Measurements from ENCODE around the gene AHNAK2. TPM values are rescaled to one million over a fixed set of nuclear protein-coding genes. Genes with fewer than 3 reads are reported as not detected.

Gene AHNAK2
- total and polyA plus RNA-seq, 2 experiments from 2014 or later = 1.8 to 4.6 TPM

DNA sequence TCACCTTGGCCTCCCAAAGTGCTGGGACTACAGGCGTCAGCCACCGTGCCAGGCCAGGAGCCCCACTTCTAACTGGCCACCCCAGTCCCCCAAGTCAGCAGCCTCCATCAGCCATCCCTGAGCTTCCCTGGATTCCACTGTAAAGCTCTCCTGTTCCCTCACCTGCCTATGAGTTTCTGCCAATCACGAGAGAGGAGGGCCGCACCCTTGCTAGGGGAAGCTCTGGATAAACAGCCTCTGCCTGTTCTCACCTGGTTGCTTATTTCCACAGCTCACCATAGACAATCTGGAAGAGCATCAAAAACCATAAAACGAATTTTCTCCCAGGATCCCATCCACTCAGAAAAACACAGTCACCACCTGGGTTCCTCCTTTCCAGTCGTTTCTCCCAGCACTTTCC, 37.7 kb upstream of the AHNAK2 start:
- peaks cover 16% of the 10 kb centered on the region for H3K4me1 ChIP-seq (ENCODE audit: insufficient read depth)
- H4K20me1 ChIP-seq (ENCODE audit: insufficient read depth, poor library complexity, severe bottlenecking) = peaks cover 15% of the 10 kb centered on the region
- no peak overlapping the region for H3K4me2 ChIP-seq
- H3K4me3 ChIP-seq = no peak overlapping the region
- H3K27me3 ChIP-seq = no peaks in the 10 kb centered on the region
- H2AFZ ChIP-seq = no peak overlapping the region
- no peaks in the 10 kb centered on the region for H3K36me3 ChIP-seq (replicated peaks; ENCODE audit: insufficient read depth, low read depth)
- H3K79me2 ChIP-seq = peaks cover 94% of the 10 kb centered on the region
- H3K9me2 ChIP-seq (replicated peaks; ENCODE audit: insufficient read depth) = no peaks in the 10 kb centered on the region
- H3K9me3 ChIP-seq (ENCODE audit: low read depth) = no peaks in the 10 kb centered on the region
- no peak overlapping the region for H3K27ac ChIP-seq
- no peak for TF ChIP-seq EZH2 (IDR thresholded peaks at IDR 0.05; ENCODE audit: borderline replicate concordance)
- TF ChIP-seq EZH2phosphoT487 (IDR thresholded peaks at IDR 0.05; ENCODE audit: low read depth, severe bottlenecking, unreplicated experiment) = no peak
- TF ChIP-seq, protein P1, sequence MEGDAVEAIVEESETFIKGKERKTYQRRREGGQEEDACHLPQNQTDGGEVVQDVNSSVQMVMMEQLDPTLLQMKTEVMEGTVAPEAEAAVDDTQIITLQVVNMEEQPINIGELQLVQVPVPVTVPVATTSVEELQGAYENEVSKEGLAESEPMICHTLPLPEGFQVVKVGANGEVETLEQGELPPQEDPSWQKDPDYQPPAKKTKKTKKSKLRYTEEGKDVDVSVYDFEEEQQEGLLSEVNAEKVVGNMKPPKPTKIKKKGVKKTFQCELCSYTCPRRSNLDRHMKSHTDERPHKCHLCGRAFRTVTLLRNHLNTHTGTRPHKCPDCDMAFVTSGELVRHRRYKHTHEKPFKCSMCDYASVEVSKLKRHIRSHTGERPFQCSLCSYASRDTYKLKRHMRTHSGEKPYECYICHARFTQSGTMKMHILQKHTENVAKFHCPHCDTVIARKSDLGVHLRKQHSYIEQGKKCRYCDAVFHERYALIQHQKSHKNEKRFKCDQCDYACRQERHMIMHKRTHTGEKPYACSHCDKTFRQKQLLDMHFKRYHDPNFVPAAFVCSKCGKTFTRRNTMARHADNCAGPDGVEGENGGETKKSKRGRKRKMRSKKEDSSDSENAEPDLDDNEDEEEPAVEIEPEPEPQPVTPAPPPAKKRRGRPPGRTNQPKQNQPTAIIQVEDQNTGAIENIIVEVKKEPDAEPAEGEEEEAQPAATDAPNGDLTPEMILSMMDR (IDR thresholded peaks at IDR 0.05; ENCODE audit: poor library complexity) = no peak
- DNase-seq (ENCODE audit: low spot score) = no peak
- 78% methylated on average over 6 of the region's 6 CpGs for WGBS (ENCODE audit: low lambda C conversion rate, missing lambda C conversion rate)

- H3K4me2 ChIP-seq = no peak overlapping the region
- no peak overlapping the region for H2AFZ ChIP-seq
- no peaks in the 10 kb centered on the region for H3K36me3 ChIP-seq (replicated peaks; ENCODE audit: insufficient read depth, low read depth)
- 80% methylated on average over 9 of the region's 9 CpGs for WGBS (ENCODE audit: low lambda C conversion rate, missing lambda C conversion rate)
- no peak overlapping the region for H3K4me3 ChIP-seq
- TF ChIP-seq EZH2phosphoT487 (IDR thresholded peaks at IDR 0.05; ENCODE audit: low read depth, severe bottlenecking, unreplicated experiment) (no peak), EZH2 (IDR thresholded peaks at IDR 0.05; ENCODE audit: borderline replicate concordance) (no peak)
- TF ChIP-seq, protein P1 (IDR thresholded peaks at IDR 0.05; ENCODE audit: poor library complexity) = no peak
- H3K27ac ChIP-seq = no peak overlapping the region
- H3K27me3 ChIP-seq = no peaks in the 10 kb centered on the region
- H3K79me2 ChIP-seq = peaks cover 100% of the 10 kb centered on the region
- H4K20me1 ChIP-seq (ENCODE audit: insufficient read depth, poor library complexity, severe bottlenecking) = peaks cover 15% of the 10 kb centered on the region
- peaks cover 16% of the 10 kb centered on the region for H3K4me1 ChIP-seq (ENCODE audit: insufficient read depth)
- H3K9me3 ChIP-seq (ENCODE audit: low read depth) = no peaks in the 10 kb centered on the region
- H3K9me2 ChIP-seq (replicated peaks; ENCODE audit: insufficient read depth) = no peaks in the 10 kb centered on the region
- DNase-seq (ENCODE audit: low spot score) = no peak
Observed at GRCh38 chr14:105015242-105015641, 37.1 kb upstream of the AHNAK2 start.

DNA sequence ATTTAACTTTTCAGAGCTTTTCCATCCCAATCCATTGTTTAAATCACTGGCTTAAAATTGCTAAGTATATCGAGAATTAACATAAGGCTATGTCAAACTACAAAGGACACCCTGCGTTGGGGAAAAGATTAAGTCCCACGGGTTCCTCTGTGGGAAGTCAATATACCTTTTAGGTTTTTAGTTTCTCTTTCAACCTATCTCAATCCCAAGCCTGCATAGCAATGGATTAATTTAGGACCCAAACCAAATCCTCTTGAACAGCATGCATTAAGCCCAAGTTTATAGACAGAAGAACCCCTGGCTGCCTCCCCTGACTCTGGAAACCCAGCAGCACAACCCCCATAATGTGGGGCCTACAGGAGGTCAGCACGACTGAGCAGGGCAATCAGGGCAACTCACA, 36.5 kb upstream of the AHNAK2 start:
- H3K9me2 ChIP-seq (replicated peaks; ENCODE audit: insufficient read depth) = no peaks in the 10 kb centered on the region
- no peak for DNase-seq (ENCODE audit: low spot score)
- no peak overlapping the region for H3K4me3 ChIP-seq
- H3K4me1 ChIP-seq (ENCODE audit: insufficient read depth) = peaks cover 16% of the 10 kb centered on the region
- no peak overlapping the region for H3K27ac ChIP-seq
- 74% methylated on average over 4 of the region's 4 CpGs for WGBS (ENCODE audit: low lambda C conversion rate, missing lambda C conversion rate)
- TF ChIP-seq EZH2phosphoT487 (IDR thresholded peaks at IDR 0.05; ENCODE audit: low read depth, severe bottlenecking, unreplicated experiment) (no peak), EZH2 (IDR thresholded peaks at IDR 0.05; ENCODE audit: borderline replicate concordance) (no peak)
- TF ChIP-seq, protein P1 (IDR thresholded peaks at IDR 0.05; ENCODE audit: poor library complexity) = no peak
- H3K4me2 ChIP-seq = no peak overlapping the region
- peaks cover 100% of the 10 kb centered on the region for H3K79me2 ChIP-seq
- no peaks in the 10 kb centered on the region for H3K27me3 ChIP-seq
- no peaks in the 10 kb centered on the region for H3K9me3 ChIP-seq (ENCODE audit: low read depth)
- H3K36me3 ChIP-seq (replicated peaks; ENCODE audit: insufficient read depth, low read depth) = no peaks in the 10 kb centered on the region
- no peak overlapping the region for H2AFZ ChIP-seq
- peaks cover 15% of the 10 kb centered on the region for H4K20me1 ChIP-seq (ENCODE audit: insufficient read depth, poor library complexity, severe bottlenecking)

DNA sequence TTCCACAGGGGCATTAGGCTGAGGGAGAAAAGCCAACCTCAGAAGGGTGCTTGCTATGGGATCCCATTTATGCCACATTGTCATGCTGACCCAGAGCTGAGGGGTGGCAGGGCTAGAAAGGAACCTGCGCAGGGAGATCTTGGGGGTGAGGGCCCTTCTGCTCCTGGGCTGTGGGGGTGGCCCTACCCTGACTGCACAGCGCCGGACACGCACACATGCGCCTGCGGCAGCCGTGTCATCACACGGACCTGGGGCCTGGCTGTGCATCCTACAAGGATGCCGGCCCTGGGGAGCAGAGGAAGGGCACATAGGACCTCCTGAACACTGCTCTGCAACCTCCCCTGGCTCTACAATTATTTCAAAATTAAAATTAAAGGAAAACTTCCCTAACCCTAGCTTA, 35.9 kb upstream of the AHNAK2 start:
- Histone ChIP-seq H3K4me3 (no peak overlapping the region), H3K79me2 (peaks cover 100% of the 10 kb centered on the region), H3K9me2 (replicated peaks; ENCODE audit: insufficient read depth) (no peaks in the 10 kb centered on the region), H3K27ac (no peak overlapping the region), H2AFZ (no peak overlapping the region), H3K4me2 (no peak overlapping the region), H4K20me1 (ENCODE audit: insufficient read depth, poor library complexity, severe bottlenecking) (peaks cover 10% of the 10 kb centered on the region), H3K36me3 (replicated peaks; ENCODE audit: insufficient read depth, low read depth) (no peaks in the 10 kb centered on the region), H3K27me3 (no peaks in the 10 kb centered on the region), H3K9me3 (ENCODE audit: low read depth) (no peaks in the 10 kb centered on the region), H3K4me1 (ENCODE audit: insufficient read depth) (peaks cover 12% of the 10 kb centered on the region)
- DNase-seq (ENCODE audit: low spot score) = no peak
- 90% methylated on average over 9 of the region's 9 CpGs for WGBS (ENCODE audit: low lambda C conversion rate, missing lambda C conversion rate)
- TF ChIP-seq, protein P1 (IDR thresholded peaks at IDR 0.05; ENCODE audit: poor library complexity) = no peak
- TF ChIP-seq EZH2phosphoT487 (IDR thresholded peaks at IDR 0.05; ENCODE audit: low read depth, severe bottlenecking, unreplicated experiment) (no peak), EZH2 (IDR thresholded peaks at IDR 0.05; ENCODE audit: borderline replicate concordance) (no peak)

Measured in hepatocyte (in vitro differentiated cells).